ENCODE results near the gene NCOA5. TPM values are rescaled to one million over a fixed set of nuclear protein-coding genes. Genes with fewer than 3 reads are reported as not detected.

NCOA5 gene
- total and polyA plus RNA-seq, 2 experiments from 2014 or later, result 24.0 to 26.2 TPM

DNA sequence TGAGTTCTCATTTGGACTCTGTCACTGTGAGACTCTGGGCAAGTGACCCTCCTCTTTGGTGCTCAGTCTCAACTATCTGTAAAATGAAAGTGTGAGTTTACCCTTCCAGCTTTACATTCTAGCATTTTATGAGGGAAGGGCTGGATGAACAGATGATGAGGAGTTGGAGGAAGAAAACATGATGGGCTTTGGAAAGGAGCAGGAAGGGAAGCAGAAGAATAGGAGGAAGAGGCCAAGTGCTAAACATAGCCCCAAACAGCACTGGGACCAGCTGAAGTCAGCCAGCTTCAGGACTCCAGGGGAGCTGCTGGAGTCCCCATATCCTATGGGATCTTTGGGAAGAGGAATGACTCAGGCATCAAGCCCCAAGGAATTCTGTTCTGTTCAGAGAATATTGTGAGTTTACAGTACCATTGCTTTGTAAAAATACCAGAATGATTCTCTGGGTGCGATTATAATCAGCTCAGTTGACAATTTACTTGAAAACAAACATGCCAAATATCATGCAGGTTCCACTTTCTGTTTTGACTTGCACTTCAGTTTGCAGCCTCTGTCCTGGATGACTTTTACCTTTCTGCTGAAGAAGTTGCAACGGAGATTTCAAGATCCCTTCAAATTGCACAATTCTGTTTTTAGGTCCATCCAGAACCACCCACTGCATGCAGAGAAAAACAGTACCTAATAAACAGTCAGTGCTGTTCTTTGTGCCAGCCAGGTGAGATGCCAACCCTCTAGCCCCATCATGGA, 31.6 kb upstream of the NCOA5 start:
- no peak overlapping the region for H2AFZ ChIP-seq
- H3K27ac ChIP-seq, result no peak overlapping the region
- no peaks in the 10 kb centered on the region for H4K20me1 ChIP-seq (ENCODE audit: insufficient read depth, poor library complexity, severe bottlenecking)
- H3K4me2 ChIP-seq, result no peak overlapping the region
- H3K36me3 ChIP-seq (replicated peaks; ENCODE audit: insufficient read depth, low read depth), result no peaks in the 10 kb centered on the region
- no peak for DNase-seq (ENCODE audit: low spot score)
- TF ChIP-seq EZH2phosphoT487 (IDR thresholded peaks at IDR 0.05; ENCODE audit: low read depth, severe bottlenecking, unreplicated experiment) (no peak), EZH2 (IDR thresholded peaks at IDR 0.05; ENCODE audit: borderline replicate concordance) (no peak)
- TF ChIP-seq, protein P1, sequence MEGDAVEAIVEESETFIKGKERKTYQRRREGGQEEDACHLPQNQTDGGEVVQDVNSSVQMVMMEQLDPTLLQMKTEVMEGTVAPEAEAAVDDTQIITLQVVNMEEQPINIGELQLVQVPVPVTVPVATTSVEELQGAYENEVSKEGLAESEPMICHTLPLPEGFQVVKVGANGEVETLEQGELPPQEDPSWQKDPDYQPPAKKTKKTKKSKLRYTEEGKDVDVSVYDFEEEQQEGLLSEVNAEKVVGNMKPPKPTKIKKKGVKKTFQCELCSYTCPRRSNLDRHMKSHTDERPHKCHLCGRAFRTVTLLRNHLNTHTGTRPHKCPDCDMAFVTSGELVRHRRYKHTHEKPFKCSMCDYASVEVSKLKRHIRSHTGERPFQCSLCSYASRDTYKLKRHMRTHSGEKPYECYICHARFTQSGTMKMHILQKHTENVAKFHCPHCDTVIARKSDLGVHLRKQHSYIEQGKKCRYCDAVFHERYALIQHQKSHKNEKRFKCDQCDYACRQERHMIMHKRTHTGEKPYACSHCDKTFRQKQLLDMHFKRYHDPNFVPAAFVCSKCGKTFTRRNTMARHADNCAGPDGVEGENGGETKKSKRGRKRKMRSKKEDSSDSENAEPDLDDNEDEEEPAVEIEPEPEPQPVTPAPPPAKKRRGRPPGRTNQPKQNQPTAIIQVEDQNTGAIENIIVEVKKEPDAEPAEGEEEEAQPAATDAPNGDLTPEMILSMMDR (IDR thresholded peaks at IDR 0.05; ENCODE audit: poor library complexity), result no peak
- H3K79me2 ChIP-seq, result no peaks in the 10 kb centered on the region
- H3K4me3 ChIP-seq, result no peak overlapping the region
- H3K9me2 ChIP-seq (replicated peaks; ENCODE audit: insufficient read depth), result no peaks in the 10 kb centered on the region
- WGBS (ENCODE audit: low lambda C conversion rate, missing lambda C conversion rate), result 77% methylated on average over 2 of the region's 2 CpGs
- H3K9me3 ChIP-seq (ENCODE audit: low read depth), result no peaks in the 10 kb centered on the region
- H3K4me1 ChIP-seq (ENCODE audit: insufficient read depth), result no peaks in the 10 kb centered on the region
- peaks cover 18% of the 10 kb centered on the region for H3K27me3 ChIP-seq

DNA sequence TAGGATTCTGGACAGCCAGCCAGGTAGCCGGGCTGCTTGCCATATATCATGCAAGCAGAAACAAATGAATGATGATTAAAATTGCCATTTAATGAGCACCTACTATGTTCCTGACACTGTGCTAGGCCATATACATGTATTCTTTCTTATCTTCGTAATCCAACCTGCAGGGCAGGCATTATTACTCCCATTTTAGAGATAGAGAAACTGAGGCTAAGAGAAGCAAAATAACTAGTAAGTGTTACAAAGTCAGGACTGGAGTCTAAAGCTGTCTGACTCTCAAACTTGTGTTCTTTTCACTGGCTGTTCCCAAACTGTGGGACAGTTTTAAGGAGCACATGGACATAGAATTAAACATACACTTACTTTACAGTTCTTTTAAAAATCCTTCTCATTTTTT, 30.4 kb upstream of the NCOA5 start:
- Histone ChIP-seq H3K9me3 (ENCODE audit: low read depth) (no peaks in the 10 kb centered on the region), H3K27me3 (peaks cover 25% of the 10 kb centered on the region), H3K27ac (no peak overlapping the region), H3K79me2 (no peaks in the 10 kb centered on the region), H3K4me3 (no peak overlapping the region), H2AFZ (no peak overlapping the region), H3K4me2 (no peak overlapping the region), H3K36me3 (replicated peaks; ENCODE audit: insufficient read depth, low read depth) (no peaks in the 10 kb centered on the region), H3K4me1 (ENCODE audit: insufficient read depth) (no peaks in the 10 kb centered on the region), H3K9me2 (replicated peaks; ENCODE audit: insufficient read depth) (no peaks in the 10 kb centered on the region), H4K20me1 (ENCODE audit: insufficient read depth, poor library complexity, severe bottlenecking) (no peaks in the 10 kb centered on the region)
- no peak for DNase-seq (ENCODE audit: low spot score)
- TF ChIP-seq EZH2phosphoT487 (IDR thresholded peaks at IDR 0.05; ENCODE audit: low read depth, severe bottlenecking, unreplicated experiment) (no peak), EZH2 (IDR thresholded peaks at IDR 0.05; ENCODE audit: borderline replicate concordance) (no peak)
- TF ChIP-seq, protein P1 (IDR thresholded peaks at IDR 0.05; ENCODE audit: poor library complexity), result no peak
- WGBS (ENCODE audit: low lambda C conversion rate, missing lambda C conversion rate), result 91% methylated on average over 2 of the region's 2 CpGs

DNA sequence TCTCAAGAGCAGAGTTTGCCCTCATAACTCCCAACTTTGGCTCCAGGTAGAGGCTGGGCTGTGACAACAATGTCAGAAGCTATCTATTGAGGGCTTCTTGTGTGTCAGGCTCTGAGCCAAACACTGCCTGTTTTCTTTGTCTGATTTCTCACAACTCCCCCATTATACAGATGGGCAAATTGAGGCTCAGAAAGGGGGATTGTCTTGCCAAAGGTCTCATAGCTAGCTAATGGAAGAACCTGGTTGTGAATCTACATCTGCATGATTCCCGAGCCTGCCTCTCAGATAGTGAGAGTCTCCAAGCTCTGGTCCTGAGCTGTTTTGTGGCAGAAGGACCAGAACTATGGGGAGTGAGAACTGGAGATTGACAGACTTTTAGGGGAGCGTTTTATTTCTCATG, 29.8 kb upstream of the NCOA5 start:
- TF ChIP-seq, protein P1 (IDR thresholded peaks at IDR 0.05; ENCODE audit: poor library complexity), result no peak
- no peak for TF ChIP-seq EZH2 (IDR thresholded peaks at IDR 0.05; ENCODE audit: borderline replicate concordance)
- no peak for TF ChIP-seq EZH2phosphoT487 (IDR thresholded peaks at IDR 0.05; ENCODE audit: low read depth, severe bottlenecking, unreplicated experiment)
- Histone ChIP-seq H2AFZ (no peak overlapping the region), H3K4me3 (no peak overlapping the region), H3K36me3 (replicated peaks; ENCODE audit: insufficient read depth, low read depth) (no peaks in the 10 kb centered on the region), H3K27ac (no peak overlapping the region), H3K4me1 (ENCODE audit: insufficient read depth) (no peaks in the 10 kb centered on the region), H3K9me2 (replicated peaks; ENCODE audit: insufficient read depth) (no peaks in the 10 kb centered on the region), H3K4me2 (no peak overlapping the region), H3K9me3 (ENCODE audit: low read depth) (no peaks in the 10 kb centered on the region), H3K27me3 (peaks cover 25% of the 10 kb centered on the region), H3K79me2 (no peaks in the 10 kb centered on the region), H4K20me1 (ENCODE audit: insufficient read depth, poor library complexity, severe bottlenecking) (no peaks in the 10 kb centered on the region)
- DNase-seq (ENCODE audit: low spot score), result no peak
- WGBS (ENCODE audit: low lambda C conversion rate, missing lambda C conversion rate), result 87% methylated on average over 2 of the region's 2 CpGs
